GM12874 (cell line): ENCODE measurements around the gene UTP11.

Source experiments
- CTCF ChIP-seq: IDR thresholded peaks from 2 replicates; pipeline ENCODE4 v1.5.1; 2011; ENCODE audit warnings: low read depth, mild to moderate bottlenecking, control low read depth, low read length, moderate library complexity; ENCODE audit not compliant: insufficient read depth

UTP11 gene

GRCh38 chr1:38006008-38006828 is 6.3 kb upstream of the UTP11 start:
- TF ChIP-seq CTCF, result no peak

DNA sequence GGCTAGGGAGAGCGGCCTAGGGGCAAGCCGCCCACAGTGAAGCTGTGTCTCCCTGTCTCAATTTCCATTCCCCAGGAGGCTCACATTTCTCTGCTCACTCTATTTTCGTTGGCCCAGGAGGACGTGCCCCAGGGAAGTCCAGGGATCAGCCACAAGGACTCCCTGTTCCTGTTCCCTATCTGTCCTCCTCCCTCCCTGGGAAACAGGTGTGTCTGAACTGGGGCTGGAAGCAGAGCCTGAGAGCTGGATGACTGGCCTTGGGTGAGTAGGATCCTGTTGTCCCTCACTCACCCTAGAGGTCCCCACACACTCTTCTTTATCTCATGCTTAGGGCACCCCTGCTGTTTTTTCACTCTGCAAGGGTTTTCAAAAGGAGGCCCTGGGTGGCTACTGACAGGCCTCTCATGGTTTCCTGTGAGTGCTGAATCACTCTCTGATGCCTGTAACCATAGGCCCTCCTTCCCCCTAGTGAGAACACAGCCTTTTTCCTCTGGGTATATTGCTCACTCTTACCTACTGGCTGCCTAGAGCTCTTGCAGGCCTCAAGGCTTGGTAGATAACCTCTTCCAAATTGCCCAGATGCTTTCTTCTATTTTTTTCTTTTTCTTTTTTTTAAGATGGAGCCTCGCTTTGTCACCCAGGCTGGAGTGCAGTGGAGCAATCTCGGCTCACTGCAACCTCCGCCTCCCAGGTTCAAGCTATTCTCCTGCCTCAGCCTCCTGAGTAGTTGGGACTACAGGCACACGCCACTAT is 3.3 kb upstream of the UTP11 start:
- no peak for TF ChIP-seq CTCF

DNA sequence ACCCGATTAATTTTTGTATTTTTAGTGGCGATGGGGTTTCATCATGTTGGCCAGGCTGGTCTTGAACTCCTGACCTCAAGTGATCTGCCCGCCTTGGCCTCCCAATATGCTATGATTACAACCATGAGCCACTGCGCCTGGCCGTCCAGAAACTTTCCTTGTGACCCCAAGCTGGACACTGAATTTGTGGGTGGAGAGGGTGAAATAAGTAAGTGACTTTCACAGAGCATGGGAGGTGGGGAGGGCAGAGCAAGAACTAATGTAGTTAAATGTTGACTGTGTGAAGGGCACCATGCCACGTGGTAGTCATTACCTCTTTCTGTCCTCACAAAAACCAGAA is 2.7 kb upstream of the UTP11 start:
- no peak for TF ChIP-seq CTCF

DNA sequence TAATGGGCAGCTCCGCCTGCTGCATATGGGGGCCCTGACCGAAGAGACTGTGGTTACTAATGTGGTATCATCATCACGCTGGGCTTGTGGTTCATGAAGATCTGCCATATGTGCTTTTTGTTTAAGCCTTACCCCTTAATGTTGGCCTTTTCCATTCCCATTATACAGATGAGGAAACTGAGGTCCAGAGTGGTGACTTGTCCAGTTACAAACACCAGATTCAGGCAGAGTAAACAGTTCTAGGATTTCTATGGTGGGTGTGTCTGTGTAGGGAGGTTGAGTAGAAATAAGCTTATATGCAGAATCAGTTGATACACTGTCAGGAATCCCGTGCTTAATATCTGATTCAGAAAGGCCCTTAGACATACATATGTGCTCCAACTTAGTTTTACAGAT is 691 bp downstream of the UTP11 start:
- TF ChIP-seq CTCF, result no peak

DNA sequence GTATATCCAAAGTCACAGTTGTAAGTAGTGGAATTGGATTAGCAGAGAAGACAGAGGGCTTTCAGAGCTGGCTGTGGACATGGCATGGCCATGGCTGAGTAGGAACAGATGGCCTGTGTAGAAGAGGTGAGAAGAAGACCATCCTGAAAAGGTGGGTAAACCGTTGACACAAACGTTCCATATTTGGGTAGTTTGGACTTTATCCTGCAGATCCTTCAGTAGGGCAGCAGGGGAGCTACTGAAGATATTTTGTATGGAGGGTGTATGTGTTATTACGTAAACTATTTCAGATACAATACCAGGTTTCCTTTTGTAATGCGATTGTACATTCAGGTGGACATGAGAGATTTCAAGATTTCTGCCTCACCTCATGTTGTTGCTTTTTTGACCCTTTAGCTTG is 1.6 kb downstream of the UTP11 start:
- TF ChIP-seq CTCF, result no peak

DNA sequence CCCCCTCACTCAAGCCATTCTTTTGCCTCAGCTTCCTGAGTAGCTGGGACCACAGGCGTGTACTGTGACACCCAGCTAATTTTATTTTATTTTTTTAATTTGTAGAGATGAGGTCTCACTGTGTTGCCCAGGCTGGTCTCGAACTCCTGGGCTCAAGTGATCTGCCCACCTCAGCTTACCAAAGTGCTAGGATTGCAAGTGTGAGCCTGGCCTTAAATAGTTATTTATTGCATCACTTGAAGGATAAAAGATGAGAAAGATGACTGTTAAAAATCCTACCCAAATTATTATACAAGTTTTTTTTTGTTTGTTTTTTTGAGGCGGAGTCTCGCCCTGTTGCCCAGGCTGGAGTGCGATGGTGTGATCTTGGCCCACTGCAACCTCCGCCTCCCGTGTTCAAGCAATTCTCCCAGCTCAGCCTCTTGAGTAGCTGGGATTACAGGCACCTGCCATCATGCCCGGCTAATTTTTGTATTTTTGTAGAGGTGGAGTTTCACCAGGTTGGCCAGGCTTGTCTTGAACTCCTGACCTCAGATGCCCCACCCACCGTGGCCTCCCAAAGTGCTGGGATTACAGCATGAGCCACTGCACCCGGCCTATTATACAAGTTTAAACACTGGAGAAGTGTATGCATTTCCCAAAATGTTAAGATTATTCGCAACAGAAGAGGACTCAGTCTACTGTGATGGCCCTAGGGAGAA is 2.3 kb downstream of the UTP11 start:
- TF ChIP-seq CTCF, result no peak

DNA sequence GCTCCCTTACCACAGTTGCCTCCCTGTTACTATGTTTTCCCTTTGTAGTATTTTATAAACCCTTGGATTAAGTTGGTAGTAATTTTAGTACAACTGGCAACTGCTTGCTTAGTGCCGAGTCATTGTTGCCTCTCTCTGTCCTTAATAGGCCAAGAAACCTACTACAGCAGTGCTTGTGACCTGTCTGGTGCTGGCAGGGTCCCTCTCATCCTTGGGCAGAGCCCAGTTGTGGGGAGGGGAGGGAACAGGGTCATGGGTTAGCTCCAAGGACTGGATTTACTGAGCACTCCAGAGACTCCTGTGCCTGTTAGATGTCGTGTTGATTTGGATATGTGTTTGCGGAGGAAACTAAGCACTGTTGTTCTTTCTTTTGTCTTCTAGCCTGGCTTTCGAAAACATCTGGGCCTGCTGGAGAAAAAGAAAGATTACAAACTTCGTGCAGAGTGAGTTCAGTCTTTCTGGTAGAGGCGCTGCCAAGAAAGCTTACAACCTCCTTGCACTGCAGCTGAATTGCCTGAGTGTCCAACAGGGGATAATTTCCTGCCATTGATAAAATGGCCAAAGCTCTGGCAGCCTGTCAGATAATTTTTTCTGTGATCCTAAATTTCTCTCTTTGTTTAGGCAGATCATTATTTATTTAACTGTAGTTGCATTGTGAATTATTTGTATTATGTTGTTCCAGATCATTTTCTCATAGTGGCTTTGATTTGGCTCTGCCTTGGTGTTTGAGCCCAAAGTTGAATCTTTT is 3.6 kb downstream of the UTP11 start:
- TF ChIP-seq CTCF, result no peak
